ENCODE results near the gene HCCS.
A peak's percentile ranks its signal among the peaks of the same experiment; 100 is the strongest.
"Not testable (repeated sequence)": the region's sequence is repeated elsewhere in the genome, so short reads cannot be mapped to it uniquely, and the experiment has no call there.

The HCCS gene

GRCh38 chrX:11111037-11111851 is at the start of gene HCCS:
HCCS (plus strand) TSS chrX:11111332; CDS start chrX:11112061, 729 bp downstream.
- peak; percentile 51 for DNase-seq

GRCh38 chrX:11064276-11064675 is 46.9 kb upstream of the HCCS start:
- no peak for DNase-seq

GRCh38 chrX:11064851-11065600 is 46.1 kb upstream of the HCCS start:
- no peak for DNase-seq

GRCh38 chrX:11066812-11067211 is 44.3 kb upstream of the HCCS start:
- no peak for DNase-seq

GRCh38 chrX:11073381-11073780 is 37.8 kb upstream of the HCCS start:
- DNase-seq = no peak

GRCh38 chrX:11080741-11081305 is 30.3 kb upstream of the HCCS start:
- no peak for DNase-seq

- no peak for DNase-seq
Observed at GRCh38 chrX:11081511-11081910, 29.6 kb upstream of the HCCS start.

GRCh38 chrX:11085305-11085704 is 25.8 kb upstream of the HCCS start:
- DNase-seq = no peak

- no peak for DNase-seq
Observed at GRCh38 chrX:11089802-11090201, 21.3 kb upstream of the HCCS start.

- DNase-seq = peak; percentile 88
Observed at GRCh38 chrX:11097933-11098332, 13.2 kb upstream of the HCCS start.

GRCh38 chrX:11099465-11099864 is 11.7 kb upstream of the HCCS start:
- no peak for DNase-seq

- no peak for DNase-seq
Observed at GRCh38 chrX:11100281-11101035, 10.7 kb upstream of the HCCS start.

GRCh38 chrX:11103006-11103405 is 8.1 kb upstream of the HCCS start:
- no peak for DNase-seq

- no peak for DNase-seq
Observed at GRCh38 chrX:11103751-11104150, 7.4 kb upstream of the HCCS start.

GRCh38 chrX:11105080-11105479 is 6.1 kb upstream of the HCCS start:
- no peak for DNase-seq

GRCh38 chrX:11108253-11108941 is 2.7 kb upstream of the HCCS start:
- DNase-seq = no peak

GRCh38 chrX:11109968-11110367 is 1.2 kb upstream of the HCCS start:
- DNase-seq = no peak

- no peak for DNase-seq
Observed at GRCh38 chrX:11111947-11112346, 815 bp downstream of the HCCS start.

- DNase-seq = no peak
Observed at GRCh38 chrX:11113731-11114130, 2.6 kb downstream of the HCCS start.

GRCh38 chrX:11117745-11118144 is 6.6 kb downstream of the HCCS start:
- no peak for DNase-seq

- no peak for DNase-seq
Observed at GRCh38 chrX:11119313-11119943, 8.3 kb downstream of the HCCS start.

GRCh38 chrX:11123087-11123486 is 12.0 kb downstream of the HCCS start:
- DNase-seq = not testable (repeated sequence)

Measured in DMS153 (cell line).